Body of pancreas (tissue), 4 donors: ENCODE data around the gene PPP6R2. TPM values are rescaled to one million over a fixed set of nuclear protein-coding genes. Genes with fewer than 3 reads are reported as not detected.

Experiments
- ATAC-seq: fragments of 150-250 bp; one replicate; pipeline ENCODE4 v1.9.1; 2016
- DNase-seq, 4 donors: peaks; one replicate each; pipeline ENCODE4 v3.0.0-alpha.2; 2019
- H3K27ac ChIP-seq, 4 donors: fragments of 200-600 bp; sonication (generic); 1 replicate in 3 of 4; 2 replicates in 1 of 4; pipeline versions ENCODE4 v1.5.1 to v1.6.1; 2016 to 2019; ENCODE audit warnings: mild to moderate bottlenecking in 1 of 4, mixed read lengths in 1 of 4, moderate library complexity in 1 of 4
- H3K27me3 ChIP-seq, 2 donors: fragments of 200-600 bp; sonication (generic); one replicate each; pipeline ENCODE4 v1.6.0; 2016; ENCODE audit warnings: mild to moderate bottlenecking in 1 of 2
- H3K36me3 ChIP-seq, 2 donors: fragments of 200-600 bp; sonication (generic); replicated peaks in 1 of 2; 2 replicates each; pipeline ENCODE4 v1.5.1; 2016; ENCODE audit warnings: low read depth in 2 of 2; ENCODE audit not compliant: insufficient read depth in 1 of 2
- H3K4me1 ChIP-seq: fragments of 200-600 bp; sonication (generic); one replicate; pipeline ENCODE4 v1.6.0; 2016
- H3K4me3 ChIP-seq, 2 donors: fragments of 200-600 bp; sonication (generic); 1 replicate in 1 of 2; 2 replicates in 1 of 2; pipeline ENCODE4 v1.5.1; 2016 to 2019
- H3K9me3 ChIP-seq, 3 donors: fragments of 200-600 bp; sonication (generic); 1 replicate in 2 of 3; 2 replicates in 1 of 3; pipeline ENCODE4 v1.5.1; 2016
- POLR2A ChIP-seq, 3 donors: fragments of 450-650 bp; IDR thresholded peaks; one replicate each; pipeline ENCODE4 v1.6.1; 2016; ENCODE audit warnings: antibody characterized with exemption in 3 of 3, mild to moderate bottlenecking in 2 of 3
- WGBS, 2 donors: methylation state at CpG; one replicate each; pipeline ENCODE4 v1.1.5; 2017; 5-methylcytosine and 5-hydroxymethylcytosine counted together
- intact Hi-C: fragments of 100-400 bp; cut with DNase I; formaldehyde crosslinking; loops from one replicate; pipeline ENCODE4 v1.15.1; 2023
- total RNA-seq, 2 donors: library from RNA; depleted of rRNA; stranded (reverse); fragments of >200 nt; gene quantifications; one replicate each; pipeline ENCODE4 v1.1.0, GENCODE V29; 2016
- TF ChIP-seq, protein P1 (sequence below), 7 experiments: fragments of 450-650 bp in 4 of 7; fragments of 200-600 bp in 3 of 7; sonication (generic) in 3 of 7; IDR thresholded peaks; one replicate each; pipeline ENCODE4 v1.5.1; 2016 to 2019; ENCODE audit warnings: antibody characterized with exemption in 7 of 7

The PPP6R2 gene
- total RNA-seq, 2 donors from 2014 or later = 48.8 to 53.4 TPM

GRCh38 chr22:50456466-50457234, 113.5 kb downstream of the PPP6R2 start:
- Histone ChIP-seq H3K9me3 (no peaks in the 10 kb centered on the region), H3K27ac (no peak overlapping the region), H3K4me3 (no peak overlapping the region), H3K36me3 (peaks cover 12 to 36% of the 10 kb centered on the region in 2 donors), H3K27me3 (no peaks in the 10 kb centered on the region), H3K4me1 (no peaks in the 10 kb centered on the region)
- ATAC-seq (no peak), DNase-seq (no peak)
- 86 to 92% methylated on average over 27 to 29 of the region's 34 CpGs for WGBS, 2 donors
- TF ChIP-seq, protein P1, sequence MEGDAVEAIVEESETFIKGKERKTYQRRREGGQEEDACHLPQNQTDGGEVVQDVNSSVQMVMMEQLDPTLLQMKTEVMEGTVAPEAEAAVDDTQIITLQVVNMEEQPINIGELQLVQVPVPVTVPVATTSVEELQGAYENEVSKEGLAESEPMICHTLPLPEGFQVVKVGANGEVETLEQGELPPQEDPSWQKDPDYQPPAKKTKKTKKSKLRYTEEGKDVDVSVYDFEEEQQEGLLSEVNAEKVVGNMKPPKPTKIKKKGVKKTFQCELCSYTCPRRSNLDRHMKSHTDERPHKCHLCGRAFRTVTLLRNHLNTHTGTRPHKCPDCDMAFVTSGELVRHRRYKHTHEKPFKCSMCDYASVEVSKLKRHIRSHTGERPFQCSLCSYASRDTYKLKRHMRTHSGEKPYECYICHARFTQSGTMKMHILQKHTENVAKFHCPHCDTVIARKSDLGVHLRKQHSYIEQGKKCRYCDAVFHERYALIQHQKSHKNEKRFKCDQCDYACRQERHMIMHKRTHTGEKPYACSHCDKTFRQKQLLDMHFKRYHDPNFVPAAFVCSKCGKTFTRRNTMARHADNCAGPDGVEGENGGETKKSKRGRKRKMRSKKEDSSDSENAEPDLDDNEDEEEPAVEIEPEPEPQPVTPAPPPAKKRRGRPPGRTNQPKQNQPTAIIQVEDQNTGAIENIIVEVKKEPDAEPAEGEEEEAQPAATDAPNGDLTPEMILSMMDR (IDR thresholded peaks at IDR 0.05) = peak in 3 of 7 experiments; percentile 20 to 24 (median 21)
- TF ChIP-seq POLR2A (IDR thresholded peaks at IDR 0.05) = no peak
- intact Hi-C loops = no loop called here

DNA sequence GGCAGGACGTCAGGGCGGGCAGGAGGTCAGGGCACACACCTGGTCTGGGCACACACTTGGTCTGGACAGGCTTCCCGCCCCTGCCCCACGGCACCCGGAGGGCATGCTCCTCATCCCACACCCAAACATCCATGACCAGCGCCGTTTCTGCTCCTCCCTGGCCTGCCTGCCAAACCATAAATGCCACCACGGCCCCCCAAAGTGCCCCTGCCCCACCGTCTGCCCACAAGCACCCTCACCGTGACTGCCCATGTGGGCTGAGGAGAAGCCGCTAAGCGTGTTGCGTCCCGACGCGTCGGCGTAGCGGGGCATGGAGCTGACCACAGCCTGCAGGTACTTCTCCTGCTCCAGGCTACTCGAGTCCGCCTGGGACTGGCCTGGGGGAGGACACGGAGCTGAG, 115.9 kb downstream of the PPP6R2 start:
- Histone ChIP-seq H3K4me1 (no peaks in the 10 kb centered on the region), H3K27me3 (no peaks in the 10 kb centered on the region), H3K36me3 (peaks cover 35 to 53% of the 10 kb centered on the region in 2 donors), H3K27ac (no peak overlapping the region), H3K9me3 (no peaks in the 10 kb centered on the region), H3K4me3 (no peak overlapping the region)
- no peak for ATAC-seq
- WGBS, 2 donors = 89 to 90% methylated on average over 19 to 22 of the region's 22 CpGs
- TF ChIP-seq, protein P1 (IDR thresholded peaks at IDR 0.05) = no peak
- TF ChIP-seq POLR2A (IDR thresholded peaks at IDR 0.05) = no peak
- no peak for DNase-seq
- intact Hi-C loops = no loop called here

GRCh38 chr22:50459496-50460140, 116.5 kb downstream of the PPP6R2 start:
- peaks cover 35 to 57% of the 10 kb centered on the region in 2 donors for H3K36me3 ChIP-seq
- no peaks in the 10 kb centered on the region for H3K27me3 ChIP-seq
- no peak overlapping the region for H3K4me3 ChIP-seq
- TF ChIP-seq POLR2A (IDR thresholded peaks at IDR 0.05) = no peak
- TF ChIP-seq, protein P1 (IDR thresholded peaks at IDR 0.05) = no peak
- intact Hi-C loops = no loop called here
- H3K4me1 ChIP-seq = no peaks in the 10 kb centered on the region
- 95 to 97% methylated on average over 19 to 31 of the region's 41 CpGs for WGBS, 2 donors
- no peaks in the 10 kb centered on the region for H3K9me3 ChIP-seq
- H3K27ac ChIP-seq = no peak overlapping the region
- no peak for DNase-seq
- no peak for ATAC-seq

GRCh38 chr22:50460938-50461337, 117.8 kb downstream of the PPP6R2 start:
- Histone ChIP-seq H3K4me3 (no peak overlapping the region), H3K36me3 (peaks cover 38 to 59% of the 10 kb centered on the region in 2 donors), H3K27me3 (no peaks in the 10 kb centered on the region), H3K9me3 (no peaks in the 10 kb centered on the region), H3K27ac (no peak overlapping the region), H3K4me1 (no peaks in the 10 kb centered on the region)
- intact Hi-C loops = no loop called here
- TF ChIP-seq, protein P1 (IDR thresholded peaks at IDR 0.05) = no peak
- TF ChIP-seq POLR2A (IDR thresholded peaks at IDR 0.05) = no peak
- no peak for DNase-seq
- 96 to 100% methylated on average over 4 to 17 of the region's 17 CpGs for WGBS, 2 donors
- no peak for ATAC-seq
